Measurements from ENCODE around the gene ARSG.
A peak's percentile ranks its signal among the peaks of the same experiment; 100 is the strongest.
"Not testable (repeated sequence)": the region's sequence is repeated elsewhere in the genome, so short reads cannot be mapped to it uniquely, and the experiment has no call there.

The ARSG gene

GRCh38 chr17:68290955-68291835, at the start of gene ARSG, which contains the start of gene SLC16A6:
Gene ARSG, plus strand, starts transcription at chr17:68291495. Its CDS starts 15,999 bp downstream, at chr17:68307494.
Gene SLC16A6, minus strand, starts transcription at chr17:68291127. Its CDS starts 12,807 bp downstream, at chr17:68278320.
- peak; percentile 89 for DNase-seq

DNA sequence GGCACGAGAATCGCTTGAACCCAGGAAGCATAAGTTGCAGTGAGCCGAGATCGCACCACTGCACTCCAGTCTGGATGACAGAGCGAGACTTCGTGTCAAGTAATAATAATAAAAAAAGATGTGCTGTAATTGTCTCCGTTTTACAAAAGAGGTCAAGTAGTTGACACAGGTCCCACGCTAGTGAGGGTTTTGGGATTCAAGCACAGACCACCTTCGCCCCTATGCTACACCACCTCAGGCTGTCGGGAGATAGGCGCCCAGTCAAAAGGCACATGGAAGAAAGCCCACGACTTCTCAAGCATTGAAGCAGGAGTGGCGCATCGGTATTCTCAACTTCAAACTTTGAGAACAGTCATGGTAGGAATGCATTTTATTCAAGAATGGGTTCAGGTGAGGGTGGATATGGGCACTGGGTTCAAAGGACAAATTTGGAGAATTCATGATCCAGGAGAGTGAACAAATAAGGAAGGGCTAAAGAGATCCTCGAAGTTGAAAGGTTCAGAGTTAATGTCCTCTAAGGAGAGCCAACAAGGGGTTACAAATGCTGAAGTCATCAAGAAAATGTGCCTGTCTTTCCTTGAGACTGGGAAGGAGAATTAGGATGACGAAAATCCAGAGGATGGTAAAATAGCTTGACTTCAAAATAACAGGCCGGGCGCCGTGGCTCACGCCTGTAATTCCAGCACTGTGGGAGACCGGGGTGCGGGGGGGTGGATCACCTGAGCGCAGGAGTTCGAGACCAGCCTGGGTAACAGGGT, 44.8 kb upstream of the ARSG start:
- no peak for DNase-seq

- DNase-seq: peak; percentile 91
These were observed 43.7 kb upstream of the ARSG start, which contains the start of gene AMZ2 for GRCh38 chr17:68247445-68248198. Gene AMZ2, plus strand, starts transcription at chr17:68248043. Its CDS starts 2,145 bp downstream, at chr17:68250188.

- DNase-seq: peak; percentile 66
These were observed 43.0 kb upstream of the ARSG start for GRCh38 chr17:68248199-68248825.

DNA sequence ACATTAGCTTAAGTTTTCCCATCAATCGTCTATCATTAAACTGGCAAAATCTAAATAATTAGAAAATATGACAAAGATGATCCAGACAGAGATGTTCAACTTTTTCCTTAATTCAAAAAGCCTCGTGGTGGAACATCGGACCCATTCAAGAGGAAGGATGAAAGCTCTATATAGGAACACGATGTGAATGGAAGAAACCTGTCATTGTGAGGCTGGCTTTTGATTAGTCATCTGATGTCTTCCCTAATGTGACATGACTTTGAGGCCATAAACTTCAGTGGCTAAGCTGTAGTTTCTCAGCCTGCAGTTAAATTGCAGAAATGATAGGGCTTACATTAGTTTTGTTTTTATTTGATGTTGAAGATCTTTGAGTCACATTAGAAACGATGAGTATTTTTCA, 42.4 kb upstream of the ARSG start:
- no peak for DNase-seq

GRCh38 chr17:68249354-68249765, 41.9 kb upstream of the ARSG start:
- DNase-seq: no peak

DNA sequence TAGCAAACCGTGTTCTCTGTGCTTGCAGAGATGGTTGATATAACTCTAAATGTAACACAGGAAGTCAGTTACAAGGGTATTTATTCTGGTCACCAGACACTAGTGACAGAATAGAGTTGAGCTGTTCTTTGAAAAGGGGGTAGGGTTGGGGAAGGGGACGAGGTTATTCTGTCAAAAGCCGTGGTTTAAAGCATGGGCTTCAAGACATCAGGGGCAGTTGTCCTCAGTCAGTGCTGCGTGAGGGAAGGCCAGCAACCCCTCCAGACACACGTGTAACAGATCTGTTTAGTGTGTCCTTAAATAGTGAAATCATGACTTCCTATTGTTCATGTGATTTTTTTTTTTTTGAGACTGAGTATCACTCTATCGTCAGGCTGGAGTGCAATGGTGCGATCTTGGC, 37.9 kb upstream of the ARSG start:
- not testable (repeated sequence) for DNase-seq

DNA sequence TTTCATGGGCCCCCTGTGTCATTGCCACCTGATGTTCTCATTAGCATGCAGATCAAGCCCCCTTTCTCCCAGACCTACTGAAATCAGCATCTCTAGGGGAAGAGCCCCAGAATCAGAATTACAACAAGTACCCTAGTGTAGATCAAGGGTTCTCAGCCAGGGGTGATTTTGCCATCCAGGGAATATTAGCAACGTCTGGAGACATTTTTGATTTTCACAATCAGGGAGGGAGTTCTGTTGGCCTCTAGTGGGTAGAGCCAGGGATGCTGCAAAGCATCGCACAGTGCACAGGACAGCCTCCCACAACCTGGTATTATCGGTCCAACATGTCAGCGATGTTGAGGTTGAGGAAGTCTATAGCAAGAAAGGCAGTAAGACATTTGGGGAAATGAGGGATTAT, 36.1 kb upstream of the ARSG start:
- no peak for DNase-seq

DNA sequence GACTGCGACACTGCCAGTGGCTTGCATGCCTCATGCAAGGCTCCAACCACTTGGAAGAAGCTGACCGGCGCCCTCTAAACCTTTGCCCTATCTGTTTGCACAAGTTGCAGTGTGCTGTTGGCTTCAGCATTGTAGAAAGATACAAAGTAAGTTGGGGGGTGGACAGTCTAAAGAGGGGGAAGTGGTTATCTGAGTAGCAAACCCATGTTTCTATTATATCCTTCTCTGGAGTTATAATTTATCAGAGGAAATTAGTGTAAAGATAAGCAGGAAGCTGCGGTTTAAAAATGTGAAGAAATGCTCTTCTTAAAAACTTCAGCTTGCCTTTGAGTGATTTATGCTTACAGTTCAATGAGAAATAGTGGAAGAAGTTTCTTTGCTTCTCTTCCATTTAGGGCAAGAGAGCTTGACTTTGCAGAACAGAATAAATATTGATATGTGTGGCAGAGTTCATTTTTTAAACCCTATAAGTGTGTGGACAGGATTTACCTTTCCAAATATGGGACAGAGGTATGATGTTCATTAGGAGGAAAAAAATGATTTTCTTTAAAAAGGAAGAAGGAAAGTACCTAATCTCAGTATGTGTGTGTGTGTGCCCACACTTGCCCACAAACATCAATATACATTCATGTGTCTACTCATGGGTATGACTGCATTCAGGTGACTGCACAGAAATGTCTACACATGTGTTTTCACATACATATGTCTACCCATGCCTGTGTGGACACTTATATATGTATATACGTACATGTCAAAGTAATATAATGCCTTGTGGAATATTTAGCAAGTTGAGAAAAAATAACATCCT, 35.4 kb upstream of the ARSG start:
- no peak for DNase-seq

- not testable (repeated sequence) for DNase-seq
These were observed 34.6 kb upstream of the ARSG start for GRCh38 chr17:68256701-68257100.

- no peak for DNase-seq
These were observed 33.4 kb upstream of the ARSG start for GRCh38 chr17:68257934-68258333.

GRCh38 chr17:68258890-68259647, 32.2 kb upstream of the ARSG start:
- peak; percentile 11 for DNase-seq

- peak; percentile 64 for DNase-seq
These were observed 31.7 kb upstream of the ARSG start for GRCh38 chr17:68259648-68259951.

GRCh38 chr17:68260051-68260762, 31.1 kb upstream of the ARSG start:
- peak; percentile 65 for DNase-seq

GRCh38 chr17:68262467-68262866, 28.8 kb upstream of the ARSG start:
- DNase-seq: not testable (repeated sequence)

DNA sequence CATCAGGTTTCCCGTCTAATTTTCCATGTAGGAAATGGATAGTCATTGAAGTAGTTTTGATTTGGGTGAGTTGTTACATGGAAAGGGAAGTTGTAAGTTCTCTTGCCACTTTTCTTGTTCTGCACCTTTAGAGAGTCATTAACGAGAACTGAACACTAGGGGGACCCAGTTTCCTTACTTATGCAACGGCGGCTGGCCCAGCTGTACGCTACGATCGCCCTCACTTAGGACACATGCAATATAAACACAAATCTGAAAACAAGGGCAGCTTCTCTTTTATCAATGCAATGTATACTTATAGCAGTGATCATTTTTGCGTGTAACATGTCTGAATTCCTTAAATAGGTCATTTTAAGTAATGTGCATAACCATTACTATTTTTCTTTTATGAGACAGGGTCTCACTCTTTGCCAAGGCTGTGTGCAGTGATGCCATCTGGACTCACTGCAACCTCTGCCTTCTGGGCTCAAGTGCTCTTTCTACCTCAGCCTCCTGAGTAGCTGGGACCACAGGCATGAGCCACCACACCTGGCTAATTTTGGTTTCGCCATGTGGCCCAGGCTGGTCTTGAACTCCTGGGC, 28.1 kb upstream of the ARSG start:
- DNase-seq: peak; percentile 75

GRCh38 chr17:68265833-68266232, 25.5 kb upstream of the ARSG start:
- DNase-seq: not testable (repeated sequence)

DNA sequence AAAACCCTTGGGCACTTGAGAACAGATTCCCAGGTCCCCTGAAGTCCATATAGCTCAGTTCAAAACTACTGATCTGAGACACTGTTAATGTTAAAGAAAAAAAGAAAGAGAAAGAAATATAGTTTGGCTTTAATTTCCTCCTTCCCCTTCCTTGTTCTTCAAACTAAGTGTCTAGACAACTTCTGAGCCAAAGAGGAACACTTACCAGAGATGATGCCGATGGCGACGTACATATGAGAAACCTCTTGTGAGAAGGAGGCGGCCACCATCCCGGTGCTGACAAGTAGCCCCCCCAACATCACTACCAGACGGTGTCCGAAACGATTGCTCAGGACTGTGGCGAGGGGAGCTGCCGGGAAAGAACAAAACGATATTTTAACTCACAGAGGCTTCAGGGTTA, 17.6 kb upstream of the ARSG start:
- DNase-seq: no peak

- DNase-seq: not testable (repeated sequence)
These were observed 15.0 kb upstream of the ARSG start for GRCh38 chr17:68276339-68276738.

DNA sequence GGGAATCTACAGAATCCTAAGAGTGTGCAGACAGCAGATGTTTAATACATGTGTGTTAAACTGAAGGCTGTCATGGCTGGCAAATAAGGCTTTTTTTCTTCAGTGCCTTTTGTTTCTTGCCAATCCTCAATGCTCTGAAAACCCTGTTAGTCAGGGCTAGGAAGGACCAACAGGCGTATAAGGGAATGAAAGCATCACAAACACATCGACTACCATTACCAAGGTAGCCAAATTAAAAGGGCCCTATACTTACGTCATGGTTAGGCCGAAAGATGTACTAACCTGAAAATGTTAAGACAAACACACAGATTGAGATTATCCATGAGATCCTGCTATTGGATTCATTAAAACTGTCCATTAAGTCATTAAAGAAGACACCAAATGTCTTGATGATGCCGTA, 13.5 kb upstream of the ARSG start:
- DNase-seq: no peak

Measured in NCI-H2171 treated with DMSO at 0.1 percent for 48 hours (cell line).